HTR-8/SVneo (cell line): ENCODE measurements around the gene NPAT.

Experiments
- DNase-seq: peaks from one replicate; pipeline ENCODE4 v3.0.0; 2011; ENCODE audit warnings: low spot score, mixed read lengths; ENCODE audit not compliant: insufficient read length
- FAIRE-seq: peaks from 2 replicates; lab custom pipeline; 2011; peaks lifted over from hg19 to GRCh38; lab: Jason Lieb, UNC

The NPAT gene

DNA sequence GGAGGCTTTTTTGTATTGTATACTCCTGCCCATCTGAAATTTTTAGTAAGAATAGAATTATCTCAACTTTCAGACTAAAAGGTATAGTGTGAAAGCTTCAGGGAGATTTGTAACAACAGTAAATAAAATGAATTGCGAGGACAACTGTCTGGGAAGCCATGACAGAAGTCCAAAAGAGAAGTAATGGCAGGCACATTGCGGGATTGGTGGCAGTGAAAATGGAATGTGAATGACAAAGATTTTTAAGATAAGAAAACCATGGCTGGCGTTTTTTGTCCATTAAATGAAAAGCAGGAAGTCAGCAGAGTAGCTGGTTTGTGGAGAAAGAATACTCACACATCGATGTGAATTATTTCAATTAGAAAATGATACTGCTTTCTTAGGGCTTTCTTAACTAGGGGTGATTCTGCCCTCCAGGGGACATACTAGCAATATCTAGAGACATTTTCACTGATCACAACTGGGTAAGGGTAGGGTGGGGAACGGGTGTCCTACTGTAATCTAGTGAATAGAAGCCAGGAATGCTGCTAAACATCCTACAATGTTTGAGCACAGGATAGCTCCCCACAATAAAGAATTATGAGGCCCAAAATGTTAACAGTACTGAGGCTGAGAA, 1.6 kb downstream of the NPAT start:
- DNase-seq (no peak), FAIRE-seq (no peak)

DNA sequence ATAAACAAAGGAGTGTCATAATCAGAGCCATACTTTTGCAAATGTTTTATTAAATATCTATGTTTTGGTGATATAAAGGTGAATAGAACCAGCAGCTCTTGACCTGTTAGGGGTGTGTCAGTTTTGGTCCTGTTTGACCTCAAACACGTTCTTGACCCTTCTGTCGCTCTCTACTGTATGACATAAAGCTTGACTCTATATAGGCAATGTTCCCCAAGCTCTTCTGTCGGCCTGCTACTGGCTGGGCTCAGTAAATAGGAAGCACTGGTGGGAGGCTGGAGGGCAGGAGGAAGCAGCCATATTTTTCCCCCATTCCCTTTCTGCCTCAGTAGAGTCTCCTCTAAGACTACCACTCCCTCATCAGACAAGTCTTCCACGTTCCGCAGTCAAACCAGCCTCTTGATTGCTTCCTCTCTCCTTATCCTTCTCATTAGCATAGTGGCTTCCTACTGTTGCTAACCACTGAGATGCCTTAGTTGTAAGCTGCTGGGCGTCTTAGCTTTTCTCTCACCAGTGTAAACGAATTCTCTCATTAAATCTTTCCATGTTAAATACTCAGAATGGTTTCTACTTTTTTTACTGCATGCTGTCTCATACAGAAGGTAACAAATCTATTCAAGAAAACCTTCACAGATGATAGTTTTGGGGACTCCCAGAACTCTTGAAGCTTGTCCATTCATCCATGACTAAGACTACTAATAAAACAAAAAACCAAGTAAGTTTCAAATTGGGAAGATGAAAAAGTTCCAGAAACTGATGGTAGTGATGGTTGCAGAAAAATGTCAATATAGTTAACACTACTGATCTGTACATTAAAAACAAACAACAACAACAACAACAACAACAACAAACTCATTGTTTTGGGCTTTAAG, 3.3 kb downstream of the NPAT start:
- FAIRE-seq = no peak

DNA sequence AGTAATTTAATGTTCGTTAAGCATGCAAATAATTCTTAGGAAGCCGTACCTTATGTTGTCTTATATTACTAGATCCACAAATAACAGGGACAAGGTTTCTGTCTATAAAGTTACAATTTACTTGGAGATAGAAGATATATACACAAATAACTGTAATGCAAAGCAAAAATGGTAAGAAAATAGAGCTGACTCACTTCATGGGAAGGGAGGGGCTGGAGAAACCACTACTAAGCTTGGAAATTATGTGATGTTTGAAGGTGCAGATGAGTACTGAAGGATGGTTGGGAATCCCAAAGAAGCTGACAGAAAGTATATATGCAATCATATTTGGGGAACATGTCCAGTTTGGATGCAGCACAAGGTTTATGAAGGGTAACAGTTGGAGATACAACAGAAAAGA, 4.0 kb downstream of the NPAT start:
- no peak for DNase-seq
- FAIRE-seq = no peak

More for the DNA sequence above, 3.3 kb downstream of the NPAT start:
- no peak for DNase-seq

DNA sequence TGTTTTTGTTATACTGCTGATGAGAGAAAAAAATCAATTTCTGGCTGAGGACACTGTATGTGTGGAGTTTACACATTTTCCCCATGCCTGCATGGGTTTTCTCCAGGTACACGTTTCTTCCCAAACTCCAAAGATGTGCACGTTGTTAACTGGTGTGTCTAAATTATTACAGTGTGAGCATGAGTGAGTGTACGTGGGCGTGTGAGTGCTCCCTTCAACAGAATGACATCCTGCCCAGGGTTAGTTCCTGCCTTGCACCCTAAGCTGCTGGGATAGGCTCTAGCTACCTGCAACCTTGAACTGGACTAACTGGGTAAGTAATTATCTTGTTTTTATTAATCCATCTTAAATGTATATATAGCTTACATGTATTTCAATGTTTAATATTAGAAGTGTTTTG, 5.5 kb downstream of the NPAT start:
- FAIRE-seq (no peak), DNase-seq (no peak)

DNA sequence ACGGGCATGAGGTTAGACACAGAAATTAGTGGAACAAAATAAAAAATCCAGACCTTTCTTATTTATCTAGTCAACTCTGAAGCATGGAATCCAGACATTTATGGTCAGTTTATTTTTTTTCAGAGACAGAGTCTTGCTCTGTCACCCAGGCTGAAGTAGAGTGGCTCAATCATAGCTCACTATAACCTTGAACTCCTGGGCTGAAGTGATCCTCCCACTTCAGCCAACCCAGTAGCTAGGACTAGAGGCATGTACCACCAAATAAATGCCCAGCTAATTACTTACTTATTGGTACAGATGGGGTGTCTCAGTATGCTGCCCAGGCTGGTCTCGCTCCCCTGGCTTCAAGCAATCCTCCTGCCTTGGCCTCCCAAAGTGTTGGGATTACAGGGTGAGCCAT, 8.7 kb downstream of the NPAT start:
- DNase-seq (no peak), FAIRE-seq (no peak)

DNA sequence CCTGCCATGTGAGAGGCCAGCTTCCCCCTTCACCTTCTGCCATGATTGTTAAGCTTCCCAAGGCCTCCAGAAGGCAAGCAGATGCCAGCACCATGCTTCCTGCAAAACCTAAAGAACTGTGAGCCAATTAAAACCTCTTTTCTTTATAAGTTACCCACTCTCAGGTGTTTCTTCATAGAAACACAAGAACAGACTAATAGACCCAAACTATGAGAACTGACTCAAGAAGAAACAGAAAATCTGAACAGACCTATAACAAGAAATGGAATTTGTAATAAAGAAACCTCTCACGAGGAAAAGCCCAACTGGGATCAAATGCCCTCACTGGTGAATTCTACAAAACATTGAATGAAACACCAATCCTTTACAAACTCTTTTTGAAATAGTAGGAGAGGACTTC, 12.0 kb downstream of the NPAT start:
- no peak for FAIRE-seq
- no peak for DNase-seq

DNA sequence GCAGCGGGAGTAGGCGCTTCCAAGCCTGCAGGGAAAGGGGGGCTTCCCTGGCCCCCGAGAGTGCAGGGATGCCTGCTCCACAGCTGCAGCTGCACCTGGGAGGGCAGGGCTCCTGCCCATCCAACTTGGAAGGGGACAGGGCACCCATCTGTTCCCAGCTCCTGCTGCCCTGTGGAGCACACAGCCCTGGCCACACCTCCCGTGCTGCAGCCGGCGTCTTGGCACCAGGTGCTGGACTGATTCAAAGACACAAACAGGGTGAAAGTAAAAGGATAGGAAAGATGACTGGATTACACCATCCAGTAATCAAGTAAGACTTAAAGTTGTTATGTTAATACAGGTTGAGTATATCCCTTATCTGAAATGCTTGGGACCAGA, 14.8 kb downstream of the NPAT start:
- DNase-seq (no peak), FAIRE-seq (peak; percentile 63)

DNA sequence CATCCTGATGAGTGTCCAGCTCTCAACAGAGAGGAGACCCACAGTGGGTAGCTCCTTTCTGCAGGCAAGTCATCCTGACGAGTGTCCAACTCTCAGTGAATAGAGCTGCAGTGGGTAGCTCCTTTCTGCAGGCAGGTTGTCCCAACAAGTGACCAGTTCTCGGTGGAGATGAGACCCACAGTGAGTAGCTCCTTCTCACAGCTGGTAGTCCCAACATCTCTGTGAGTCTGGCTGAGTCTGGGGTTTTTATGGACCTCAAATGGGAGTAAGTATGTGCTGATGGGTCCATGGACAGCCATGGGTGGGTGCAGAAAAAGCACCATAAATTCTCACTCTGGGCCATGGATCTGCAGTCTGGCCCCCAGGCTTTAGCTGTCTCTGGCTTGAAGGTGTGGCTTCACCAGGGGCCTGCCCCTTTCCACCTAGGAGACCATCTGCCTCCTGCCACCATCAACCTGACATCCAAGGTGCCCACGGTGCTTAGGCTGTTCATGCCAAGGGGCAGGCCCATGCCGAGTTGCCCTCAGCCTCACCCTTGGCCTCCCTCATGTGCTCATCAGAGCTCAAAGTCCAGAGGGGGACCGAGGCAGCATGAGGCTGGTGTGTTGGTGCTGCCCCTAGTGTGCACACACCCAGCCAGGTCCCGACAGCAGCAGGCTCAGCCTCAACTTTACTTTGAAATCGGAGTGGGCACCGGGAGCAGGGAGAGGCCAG, 15.3 kb downstream of the NPAT start:
- DNase-seq = no peak
- no peak for FAIRE-seq

DNA sequence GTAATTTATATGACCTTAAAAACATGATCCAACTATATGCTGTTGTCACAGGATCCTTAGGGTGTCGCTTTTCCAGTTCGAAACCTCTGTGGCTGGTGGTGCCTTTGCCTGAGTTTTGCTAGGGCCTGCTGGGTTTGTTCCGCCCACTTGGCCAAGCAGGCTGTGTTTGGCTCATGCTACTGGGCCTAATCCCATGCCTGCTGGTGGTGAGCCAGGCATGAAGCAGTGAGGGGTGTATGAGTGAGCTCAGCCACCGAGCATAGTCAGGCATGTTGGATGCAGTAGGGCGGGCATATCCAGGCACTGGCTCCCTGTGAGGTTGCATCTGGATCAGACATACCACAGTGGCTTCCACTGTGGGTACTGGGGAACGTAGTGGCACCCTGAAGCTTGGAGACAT, 16.3 kb downstream of the NPAT start:
- FAIRE-seq (peak; percentile 9), DNase-seq (no peak)

DNA sequence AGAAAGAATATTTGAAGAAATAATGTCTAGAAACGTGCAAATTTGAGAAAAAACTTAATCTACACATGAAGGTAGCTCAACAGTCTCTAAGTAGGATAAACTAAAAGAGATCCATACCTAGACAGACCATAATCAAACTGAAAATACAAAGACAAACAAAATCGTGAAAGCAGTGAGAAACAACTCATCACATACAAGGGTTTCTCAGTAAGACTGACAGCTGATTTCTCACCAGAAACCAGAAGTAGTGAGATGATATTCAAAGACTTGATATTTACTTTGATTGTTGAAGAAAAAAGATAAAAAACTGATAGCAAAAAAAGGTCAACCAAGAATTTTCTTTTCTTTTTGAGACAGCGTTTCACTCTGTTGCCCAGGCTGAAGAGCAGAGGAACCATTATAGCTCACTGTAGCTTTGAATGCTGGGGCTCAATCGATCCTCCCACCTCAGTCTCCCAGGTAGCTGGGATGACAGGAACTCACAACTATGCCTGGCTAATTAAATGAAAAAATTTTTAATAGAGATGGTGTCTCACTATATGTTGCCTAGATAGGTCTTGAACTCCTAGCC, 17.4 kb downstream of the NPAT start:
- FAIRE-seq (no peak), DNase-seq (no peak)

DNA sequence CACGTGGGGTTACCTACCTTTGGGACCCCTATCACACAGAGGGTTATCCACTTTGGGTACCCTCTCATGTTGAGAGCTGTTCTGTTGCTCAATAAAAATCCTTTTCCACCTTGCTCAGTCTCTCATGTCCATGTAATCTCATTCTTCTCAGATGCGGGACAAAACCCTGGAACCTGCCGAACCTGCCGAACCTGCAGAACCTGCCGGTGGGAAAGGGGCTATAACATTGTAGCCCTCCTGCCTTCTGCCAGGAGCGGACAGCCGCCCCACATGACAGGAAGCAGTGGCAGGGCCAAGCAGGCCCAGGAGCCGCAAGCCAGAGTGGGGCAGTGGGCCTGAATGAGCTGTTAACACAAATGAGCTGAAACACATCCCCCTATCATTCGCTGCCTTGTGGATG, 18.1 kb downstream of the NPAT start:
- FAIRE-seq = no peak

DNA sequence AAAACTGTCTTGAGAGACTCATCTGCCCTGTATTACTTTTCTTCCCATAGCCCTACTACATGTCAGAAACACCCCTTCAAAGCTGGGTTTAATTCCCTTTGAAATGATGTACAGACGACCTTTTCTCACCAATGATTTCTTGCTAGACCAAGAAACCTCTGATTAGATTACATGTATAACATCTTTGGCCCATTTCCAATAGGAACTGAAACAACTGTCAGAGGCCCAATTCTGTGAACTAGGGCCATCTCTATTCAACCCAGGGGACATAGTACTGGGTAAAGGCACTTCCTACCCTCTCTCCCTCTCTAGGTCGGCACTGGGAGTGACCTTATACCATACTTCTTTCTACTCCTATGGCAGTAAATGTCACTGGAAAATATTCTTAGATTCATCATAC, 19.4 kb downstream of the NPAT start:
- DNase-seq (no peak), FAIRE-seq (no peak)

More for the DNA sequence above, 18.1 kb downstream of the NPAT start:
- no peak for DNase-seq

DNA sequence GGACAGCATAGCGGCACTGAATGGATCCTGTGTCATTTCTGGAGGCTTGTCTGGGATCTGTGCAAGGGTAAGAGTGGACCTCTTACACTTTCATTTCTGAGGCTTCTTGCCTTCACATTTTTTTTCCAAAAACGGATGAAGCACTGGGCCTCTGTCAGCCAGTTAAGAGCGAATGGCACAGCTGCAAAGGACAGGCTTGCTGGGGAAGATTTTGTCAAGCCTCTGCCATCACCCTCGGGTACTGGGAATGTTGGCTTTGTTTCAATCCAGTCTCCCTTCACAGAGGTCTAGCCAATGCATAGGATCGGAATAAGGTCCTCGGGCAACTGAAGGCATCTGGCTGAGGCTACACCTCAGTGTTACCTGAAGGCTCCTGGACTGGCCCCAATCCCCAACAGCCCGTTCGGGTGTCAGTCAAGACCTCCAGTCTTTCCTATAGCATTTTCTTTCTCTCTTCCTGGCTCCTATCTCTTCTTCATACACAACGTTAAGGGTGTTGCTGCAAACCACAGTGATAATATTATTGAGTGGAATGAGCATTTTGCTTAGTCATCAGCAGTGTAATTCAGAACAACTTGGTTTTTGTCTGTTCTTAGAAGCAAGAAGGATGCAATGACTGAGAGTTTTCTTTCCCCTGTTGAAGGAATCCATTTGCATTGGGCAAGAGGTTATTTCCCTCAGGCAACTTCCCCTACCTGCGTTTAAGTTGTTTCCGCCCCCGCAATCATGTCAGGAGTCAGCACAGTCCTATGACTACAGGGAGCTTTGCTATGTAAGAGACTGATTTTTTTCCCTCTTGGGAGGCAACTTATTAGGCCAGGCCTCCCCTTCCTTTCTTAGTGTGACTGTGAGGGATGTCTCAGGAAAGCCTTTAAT, 22.8 kb downstream of the NPAT start:
- FAIRE-seq = peak; percentile 54
- no peak for DNase-seq

DNA sequence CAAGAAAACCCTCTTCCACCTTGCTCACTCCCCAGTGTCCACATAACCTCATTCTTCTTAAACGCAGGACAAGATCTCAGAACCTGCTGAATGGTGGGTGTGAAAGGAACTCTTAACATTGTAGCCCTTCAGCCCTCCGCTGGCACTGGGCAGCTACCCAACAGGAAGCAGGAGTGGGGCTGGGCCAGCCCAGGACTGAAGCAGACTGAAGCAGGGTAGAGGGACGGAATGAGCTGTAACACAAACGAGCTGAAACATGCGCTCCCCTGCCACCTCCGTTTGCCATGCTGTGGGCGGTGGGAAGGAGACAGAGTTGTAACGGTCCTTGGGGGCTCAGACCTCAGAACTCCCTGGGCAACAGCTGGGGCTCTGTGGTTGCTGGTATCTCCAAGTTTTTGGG, 23.6 kb downstream of the NPAT start:
- DNase-seq = no peak
- FAIRE-seq = no peak

DNA sequence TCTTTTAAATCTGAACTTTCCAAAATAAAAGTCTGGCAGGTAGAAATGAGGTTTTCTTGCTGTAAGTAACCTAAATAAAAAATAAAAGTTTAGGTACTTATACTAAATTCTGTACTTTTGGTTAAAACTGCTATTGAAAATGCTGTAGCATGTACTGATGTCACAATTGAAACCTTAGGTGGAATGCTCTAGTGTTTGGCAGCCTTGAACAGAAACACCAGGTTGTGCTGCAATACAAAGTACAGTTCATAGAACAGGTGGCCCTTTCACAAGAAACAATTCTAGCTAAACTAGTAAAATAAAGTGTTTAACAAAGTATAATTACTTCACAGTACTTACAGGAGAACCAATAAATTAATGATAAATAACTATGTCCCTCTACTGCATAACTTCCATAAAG, 25.1 kb downstream of the NPAT start:
- no peak for FAIRE-seq
- no peak for DNase-seq

DNA sequence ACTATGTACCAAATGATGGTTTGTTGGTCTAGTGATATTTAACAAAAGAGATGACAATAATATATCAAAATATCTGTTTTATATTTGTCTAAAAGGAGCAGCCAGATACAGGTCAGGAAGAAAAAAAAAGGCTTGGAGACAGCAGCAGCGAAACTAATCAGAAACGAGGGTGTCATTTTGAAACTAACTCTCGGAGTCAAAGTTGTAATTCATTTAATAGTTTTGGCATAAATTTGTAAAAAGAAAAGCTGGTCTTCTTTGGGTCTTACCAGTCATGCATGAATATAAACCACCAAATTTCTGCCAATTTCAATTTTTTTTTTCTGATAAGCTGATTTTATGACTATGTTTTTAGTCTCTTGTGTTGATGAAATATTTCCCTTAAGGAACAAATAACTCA, 25.5 kb downstream of the NPAT start:
- FAIRE-seq = no peak

DNA sequence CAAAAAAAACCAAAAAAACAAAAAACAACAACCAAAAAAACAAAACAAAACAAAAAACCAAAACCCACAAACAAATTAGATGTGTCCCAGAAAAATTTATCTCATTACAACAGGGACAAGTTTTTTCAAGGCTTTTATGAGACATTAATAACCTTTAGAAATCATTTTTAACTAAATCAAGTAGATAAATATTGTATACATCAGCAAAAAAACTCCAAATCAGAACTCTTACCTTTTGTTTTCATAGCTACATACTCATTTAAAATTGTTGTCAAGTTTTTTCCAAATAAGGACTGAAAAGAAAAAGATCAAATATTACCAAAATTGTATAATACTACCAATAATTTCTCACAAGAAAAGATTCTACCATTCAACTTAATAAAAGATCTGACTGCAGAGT, 28.7 kb downstream of the NPAT start:
- FAIRE-seq (no peak), DNase-seq (no peak)

More for the DNA sequence above, 25.5 kb downstream of the NPAT start:
- DNase-seq = no peak

DNA sequence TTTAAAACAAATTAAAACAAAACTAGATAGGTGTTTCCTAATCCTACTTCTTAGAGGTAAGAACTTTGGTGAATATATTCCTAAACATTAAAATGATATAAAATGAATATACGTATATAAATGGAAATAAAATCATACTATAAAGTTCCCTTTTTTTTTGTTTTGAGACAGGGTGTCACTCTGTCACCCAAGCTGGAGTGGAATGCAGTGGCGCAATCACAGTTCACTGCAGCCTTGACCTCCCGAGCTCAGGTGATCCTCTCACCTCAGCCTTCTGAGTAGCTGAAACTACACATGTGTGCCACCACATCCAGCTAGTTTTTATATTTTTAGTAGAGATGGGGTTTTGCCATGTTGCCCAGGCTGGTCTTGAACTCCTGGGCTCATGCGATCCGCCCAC, 44.9 kb downstream of the NPAT start:
- no peak for FAIRE-seq
- no peak for DNase-seq

DNA sequence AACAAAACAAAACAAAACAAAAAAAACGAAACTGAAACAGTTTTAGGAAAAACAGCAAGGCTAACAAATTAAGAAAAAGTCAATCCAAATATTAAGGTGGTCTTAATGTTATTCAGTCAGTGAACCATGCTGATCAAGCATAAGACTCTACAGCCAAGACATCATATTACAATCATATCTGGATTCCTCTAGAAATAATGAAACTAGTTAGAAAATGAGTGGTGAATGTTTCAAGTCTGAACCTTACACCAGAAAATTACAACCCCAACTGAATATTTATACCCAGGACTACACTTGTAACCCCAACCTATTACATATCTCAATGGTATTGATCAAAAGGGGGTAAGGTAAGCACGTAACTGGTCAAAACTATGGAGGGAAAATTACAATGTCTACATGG, 52.3 kb downstream of the NPAT start:
- FAIRE-seq = no peak
- DNase-seq = no peak

DNA sequence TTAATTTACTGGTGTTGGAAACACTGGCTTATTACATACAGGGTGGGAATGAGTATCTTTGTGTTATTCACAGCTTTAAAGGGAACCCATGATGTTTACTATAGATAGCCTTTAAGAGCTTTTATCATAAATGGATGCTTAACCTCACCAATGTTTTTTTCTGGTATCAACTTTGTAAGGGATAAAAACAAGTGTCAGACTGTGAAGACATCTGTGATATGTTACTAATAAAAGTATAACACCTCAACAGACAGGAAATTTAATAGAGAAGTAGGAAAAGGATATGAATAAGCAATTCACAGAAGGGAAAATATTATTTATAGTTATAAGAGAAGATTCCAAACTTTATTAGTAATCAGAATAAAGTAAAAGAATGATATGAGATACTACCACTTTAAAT, 54.8 kb downstream of the NPAT start:
- no peak for FAIRE-seq

More for the DNA sequence above, 54.8 kb downstream of the NPAT start:
- DNase-seq = no peak
